Measurements from ENCODE around the gene IGSF23.
"Not testable (repeated sequence)": the region's sequence is repeated elsewhere in the genome, so short reads cannot be mapped to it uniquely, and the experiment has no call there.

Gene IGSF23

DNA sequence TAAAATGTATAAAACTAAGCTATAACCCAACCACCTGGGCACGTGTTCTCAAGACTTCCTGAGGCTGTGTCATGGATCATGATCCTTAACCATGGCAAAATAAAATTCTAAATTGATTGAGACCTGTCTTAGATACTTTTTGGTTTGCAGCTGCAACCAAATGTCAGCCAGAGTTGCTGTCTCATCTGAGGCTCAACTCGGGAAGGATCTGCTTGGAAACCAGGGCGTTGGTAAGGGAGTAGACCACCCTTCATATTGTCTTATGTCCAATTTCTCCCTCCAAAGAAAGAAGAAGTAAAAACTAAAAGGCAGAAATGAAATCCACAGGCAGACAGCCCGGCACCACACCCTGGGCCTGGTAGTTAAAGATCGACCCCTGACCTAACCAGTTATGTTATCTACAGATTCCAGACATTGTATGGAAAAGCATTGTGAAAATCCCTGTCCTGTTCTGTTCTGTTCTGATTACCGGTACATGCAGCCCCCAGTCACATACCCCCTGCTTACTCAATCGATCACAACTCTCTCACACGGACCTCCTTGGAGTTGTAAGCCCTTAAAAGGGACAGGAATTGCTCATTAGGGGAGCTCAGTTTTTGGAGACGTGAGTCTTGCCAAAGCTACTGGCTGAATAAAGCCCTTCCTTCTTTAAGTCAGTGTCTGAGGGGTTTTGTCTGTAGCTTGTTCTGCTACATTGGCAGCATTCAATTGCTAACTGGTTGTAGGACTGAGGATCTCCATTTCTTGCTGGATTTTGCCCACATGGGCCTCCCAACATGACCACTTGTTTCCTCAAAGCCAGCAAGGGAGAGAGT is 22.9 kb upstream of the IGSF23 start:
- no peak overlapping the region for H2BK12ac ChIP-seq (ENCODE audit: low read length)
- H2AFZ ChIP-seq (ENCODE audit: low read length), result peak overlapping the region; percentile 3
- H2BK120ac ChIP-seq (ENCODE audit: low read depth, low read length), result no peak overlapping the region
- H3K27ac ChIP-seq (replicated peaks; ENCODE audit: low read length), result no peak overlapping the region
- no CpG with 5 or more reads among the region's 9 CpGs for WGBS, 2 donors (ENCODE audit: extremely low coverage in 2 of 2, insufficient read length in 2 of 2, insufficient replicate concordance in 1 of 2)
- no peak overlapping the region for H3K9ac ChIP-seq (ENCODE audit: low read depth, low read length, poor library complexity)
- no peak overlapping the region for H3K18ac ChIP-seq (ENCODE audit: low read length)
- H4K8ac ChIP-seq (ENCODE audit: low read depth, low read length), result no peak overlapping the region
- H3K4me2 ChIP-seq (ENCODE audit: insufficient read depth, low read length, poor library complexity, severe bottlenecking), result no peak overlapping the region
- H2BK15ac ChIP-seq (ENCODE audit: low read length), result no peak overlapping the region
- H3K23ac ChIP-seq (ENCODE audit: low read depth, low read length, poor library complexity), result no peak overlapping the region
- no peak overlapping the region for H4K91ac ChIP-seq (ENCODE audit: low read depth, low read length, poor library complexity)
- H3K4me3 ChIP-seq (ENCODE audit: low read length in 2 of 2), result no peak overlapping the region
- H2BK5ac ChIP-seq (ENCODE audit: low read length), result no peak overlapping the region
- peaks cover 0 to 2% of the 10 kb centered on the region in 2 donors for H3K4me1 ChIP-seq (ENCODE audit: control insufficient read depth in 2 of 2, insufficient read depth in 1 of 2, low read depth in 1 of 2, low read length in 2 of 2)
- no peak for DNase-seq (ENCODE audit: low spot score)
- H3K36me3 ChIP-seq (replicated peaks in 1 of 2; ENCODE audit: control insufficient read depth in 2 of 2, insufficient read depth in 2 of 2, low read length in 2 of 2), result no peaks in the 10 kb centered on the region
- H3K79me1 ChIP-seq (ENCODE audit: low read depth, low read length), result no peaks in the 10 kb centered on the region
- peaks cover 0 to 5% (median 0%) of the 10 kb centered on the region in 3 experiments for H3K27me3 ChIP-seq (ENCODE audit: control insufficient read depth in 3 of 3, insufficient read depth in 3 of 3, low read depth in 1 of 3, low read length in 3 of 3)
- H3K14ac ChIP-seq (ENCODE audit: low read length), result no peak overlapping the region
- no peak overlapping the region for H2AK5ac ChIP-seq (ENCODE audit: low read depth, low read length)
- no peak overlapping the region for H3K4ac ChIP-seq (ENCODE audit: low read length)
- H3K9me3 ChIP-seq (replicated peaks in 1 of 2; ENCODE audit: control insufficient read depth in 2 of 2, insufficient read depth in 1 of 2, low read depth in 1 of 2, low read length in 2 of 2), result peaks cover 5 to 8% of the 10 kb centered on the region in 2 donors

DNA sequence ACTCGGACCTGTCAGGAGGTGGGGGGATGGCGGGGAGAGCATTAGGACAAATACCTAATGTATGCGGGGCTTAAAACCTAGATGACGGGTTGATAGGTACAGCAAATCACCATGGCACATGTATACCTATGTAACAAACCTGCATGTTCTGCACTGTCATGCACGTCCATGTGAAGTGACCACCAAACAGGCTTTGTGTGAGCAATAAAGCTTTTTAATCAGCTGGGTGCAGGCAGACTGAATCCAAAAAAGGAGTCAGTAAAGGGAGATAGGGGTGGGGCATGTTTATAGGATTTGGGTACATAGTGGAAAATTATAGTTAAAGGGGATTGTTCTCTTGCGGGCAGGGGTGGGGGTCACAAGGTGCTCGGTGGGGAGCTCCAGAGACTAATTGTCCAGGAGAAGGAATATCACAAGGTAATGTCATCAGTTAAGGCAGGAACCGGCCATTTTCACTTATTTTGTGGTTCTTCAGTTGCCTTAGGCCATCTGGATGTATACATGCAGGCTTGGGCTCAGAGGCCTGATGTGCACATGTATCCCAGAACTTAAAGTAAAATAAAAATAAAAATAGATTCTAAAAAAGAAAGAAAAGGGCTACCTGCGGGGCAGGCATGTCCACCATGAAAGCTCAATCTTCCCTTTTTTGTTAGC is 21.9 kb upstream of the IGSF23 start:
- H2AK5ac ChIP-seq (ENCODE audit: low read depth, low read length); H3K9me3 ChIP-seq (replicated peaks in 1 of 2; ENCODE audit: control insufficient read depth in 2 of 2, insufficient read depth in 1 of 2, low read depth in 1 of 2, low read length in 2 of 2); H4K8ac ChIP-seq (ENCODE audit: low read depth, low read length); H3K79me1 ChIP-seq (ENCODE audit: low read depth, low read length); H3K4ac ChIP-seq (ENCODE audit: low read length); H2AFZ ChIP-seq (ENCODE audit: low read length); H3K4me2 ChIP-seq (ENCODE audit: insufficient read depth, low read length, poor library complexity, severe bottlenecking); H3K27me3 ChIP-seq (ENCODE audit: control insufficient read depth in 3 of 3, insufficient read depth in 3 of 3, low read depth in 1 of 3, low read length in 3 of 3); H3K23ac ChIP-seq (ENCODE audit: low read depth, low read length, poor library complexity); H4K91ac ChIP-seq (ENCODE audit: low read depth, low read length, poor library complexity); H3K4me1 ChIP-seq (ENCODE audit: control insufficient read depth in 2 of 2, insufficient read depth in 1 of 2, low read depth in 1 of 2, low read length in 2 of 2); H3K14ac ChIP-seq (ENCODE audit: low read length); H3K4me3 ChIP-seq (ENCODE audit: low read length in 2 of 2); H2BK120ac ChIP-seq (ENCODE audit: low read depth, low read length); H2BK5ac ChIP-seq (ENCODE audit: low read length); H3K9ac ChIP-seq (ENCODE audit: low read depth, low read length, poor library complexity); H3K27ac ChIP-seq (replicated peaks; ENCODE audit: low read length); H3K18ac ChIP-seq (ENCODE audit: low read length); H2BK15ac ChIP-seq (ENCODE audit: low read length); DNase-seq (ENCODE audit: low spot score); H2BK12ac ChIP-seq (ENCODE audit: low read length); H3K36me3 ChIP-seq (replicated peaks in 1 of 2; ENCODE audit: control insufficient read depth in 2 of 2, insufficient read depth in 2 of 2, low read length in 2 of 2): not testable (repeated sequence)
- WGBS, 2 donors (ENCODE audit: extremely low coverage in 2 of 2, insufficient read length in 2 of 2, insufficient replicate concordance in 1 of 2), result no CpG with 5 or more reads among the region's 9 CpGs

DNA sequence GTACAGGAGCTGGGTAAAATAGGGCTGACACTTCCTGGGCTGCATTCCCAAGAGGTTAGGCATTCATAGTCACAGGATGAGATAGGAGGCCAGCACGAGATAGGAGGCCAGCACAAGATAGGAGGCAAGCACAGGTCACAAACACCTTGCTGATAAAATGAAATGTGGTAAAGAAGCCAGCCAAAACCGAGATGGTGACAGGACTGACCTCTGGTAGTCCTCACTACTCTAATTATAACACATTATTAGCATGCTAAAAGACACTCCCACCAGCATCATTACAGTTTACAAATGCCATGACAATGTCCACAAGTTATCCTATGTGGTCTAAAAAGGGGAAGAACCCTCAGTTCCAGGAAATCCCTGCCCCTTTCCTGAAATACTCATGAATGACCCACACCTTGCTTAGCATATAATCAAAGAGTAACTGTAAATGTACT is 20.9 kb upstream of the IGSF23 start:
- Histone ChIP-seq H3K14ac (ENCODE audit: low read length) (no peak overlapping the region), H3K18ac (ENCODE audit: low read length) (no peak overlapping the region), H2AK5ac (ENCODE audit: low read depth, low read length) (no peak overlapping the region), H2BK5ac (ENCODE audit: low read length) (no peak overlapping the region), H2BK15ac (ENCODE audit: low read length) (no peak overlapping the region), H3K4me3 (ENCODE audit: low read length in 2 of 2) (peak overlapping the region in 1 of 2 donors; percentile 56), H2BK12ac (ENCODE audit: low read length) (no peak overlapping the region), H3K4me1 (ENCODE audit: control insufficient read depth in 2 of 2, insufficient read depth in 1 of 2, low read depth in 1 of 2, low read length in 2 of 2) (peaks cover 0 to 2% of the 10 kb centered on the region in 2 donors), H3K9ac (ENCODE audit: low read depth, low read length, poor library complexity) (no peak overlapping the region), H3K27ac (replicated peaks; ENCODE audit: low read length) (no peak overlapping the region), H3K79me1 (ENCODE audit: low read depth, low read length) (no peaks in the 10 kb centered on the region), H3K4me2 (ENCODE audit: insufficient read depth, low read length, poor library complexity, severe bottlenecking) (no peak overlapping the region), H2BK120ac (ENCODE audit: low read depth, low read length) (no peak overlapping the region), H3K23ac (ENCODE audit: low read depth, low read length, poor library complexity) (no peak overlapping the region), H4K91ac (ENCODE audit: low read depth, low read length, poor library complexity) (no peak overlapping the region), H3K4ac (ENCODE audit: low read length) (no peak overlapping the region), H3K36me3 (replicated peaks in 1 of 2; ENCODE audit: control insufficient read depth in 2 of 2, insufficient read depth in 2 of 2, low read length in 2 of 2) (no peaks in the 10 kb centered on the region), H3K27me3 (ENCODE audit: control insufficient read depth in 3 of 3, insufficient read depth in 3 of 3, low read depth in 1 of 3, low read length in 3 of 3) (peaks cover 0 to 8% (median 0%) of the 10 kb centered on the region in 3 experiments), H2AFZ (ENCODE audit: low read length) (no peak overlapping the region), H4K8ac (ENCODE audit: low read depth, low read length) (no peak overlapping the region), H3K9me3 (replicated peaks in 1 of 2; ENCODE audit: control insufficient read depth in 2 of 2, insufficient read depth in 1 of 2, low read depth in 1 of 2, low read length in 2 of 2) (peaks cover 2 to 3% of the 10 kb centered on the region in 2 donors)
- WGBS, 2 donors (ENCODE audit: extremely low coverage in 2 of 2, insufficient read length in 2 of 2, insufficient replicate concordance in 1 of 2), result no CpG with 5 or more reads among the region's 2 CpGs
- DNase-seq (ENCODE audit: low spot score), result no peak

GRCh38 chr19:44593294-44593693 is 20.1 kb upstream of the IGSF23 start:
- Histone ChIP-seq H3K4me1 (ENCODE audit: control insufficient read depth in 2 of 2, insufficient read depth in 1 of 2, low read depth in 1 of 2, low read length in 2 of 2) (peaks cover 0 to 2% of the 10 kb centered on the region in 2 donors), H3K4me2 (ENCODE audit: insufficient read depth, low read length, poor library complexity, severe bottlenecking) (no peak overlapping the region), H2BK120ac (ENCODE audit: low read depth, low read length) (no peak overlapping the region), H3K4me3 (ENCODE audit: low read length in 2 of 2) (no peak overlapping the region), H3K36me3 (replicated peaks in 1 of 2; ENCODE audit: control insufficient read depth in 2 of 2, insufficient read depth in 2 of 2, low read length in 2 of 2) (no peaks in the 10 kb centered on the region), H2BK15ac (ENCODE audit: low read length) (no peak overlapping the region), H3K4ac (ENCODE audit: low read length) (no peak overlapping the region), H2AK5ac (ENCODE audit: low read depth, low read length) (no peak overlapping the region), H3K9ac (ENCODE audit: low read depth, low read length, poor library complexity) (no peak overlapping the region), H3K27me3 (ENCODE audit: control insufficient read depth in 3 of 3, insufficient read depth in 3 of 3, low read depth in 1 of 3, low read length in 3 of 3) (peaks cover 0 to 8% (median 0%) of the 10 kb centered on the region in 3 experiments), H4K8ac (ENCODE audit: low read depth, low read length) (no peak overlapping the region), H3K27ac (replicated peaks; ENCODE audit: low read length) (no peak overlapping the region), H3K14ac (ENCODE audit: low read length) (no peak overlapping the region), H3K18ac (ENCODE audit: low read length) (no peak overlapping the region), H3K79me1 (ENCODE audit: low read depth, low read length) (no peaks in the 10 kb centered on the region), H3K23ac (ENCODE audit: low read depth, low read length, poor library complexity) (no peak overlapping the region), H3K9me3 (replicated peaks in 1 of 2; ENCODE audit: control insufficient read depth in 2 of 2, insufficient read depth in 1 of 2, low read depth in 1 of 2, low read length in 2 of 2) (peaks cover 2 to 3% of the 10 kb centered on the region in 2 donors), H2BK12ac (ENCODE audit: low read length) (no peak overlapping the region), H2AFZ (ENCODE audit: low read length) (no peak overlapping the region), H2BK5ac (ENCODE audit: low read length) (no peak overlapping the region), H4K91ac (ENCODE audit: low read depth, low read length, poor library complexity) (no peak overlapping the region)
- no peak for DNase-seq (ENCODE audit: low spot score)
- WGBS, 2 donors (ENCODE audit: extremely low coverage in 2 of 2, insufficient read length in 2 of 2, insufficient replicate concordance in 1 of 2), result no CpG with 5 or more reads among the region's 1 CpG
